ENCODE data around the gene ZNF850.
"Not testable (repeated sequence)": the region's sequence is repeated elsewhere in the genome, so short reads cannot be mapped to it uniquely, and the experiment has no call there.

ZNF850 gene

DNA sequence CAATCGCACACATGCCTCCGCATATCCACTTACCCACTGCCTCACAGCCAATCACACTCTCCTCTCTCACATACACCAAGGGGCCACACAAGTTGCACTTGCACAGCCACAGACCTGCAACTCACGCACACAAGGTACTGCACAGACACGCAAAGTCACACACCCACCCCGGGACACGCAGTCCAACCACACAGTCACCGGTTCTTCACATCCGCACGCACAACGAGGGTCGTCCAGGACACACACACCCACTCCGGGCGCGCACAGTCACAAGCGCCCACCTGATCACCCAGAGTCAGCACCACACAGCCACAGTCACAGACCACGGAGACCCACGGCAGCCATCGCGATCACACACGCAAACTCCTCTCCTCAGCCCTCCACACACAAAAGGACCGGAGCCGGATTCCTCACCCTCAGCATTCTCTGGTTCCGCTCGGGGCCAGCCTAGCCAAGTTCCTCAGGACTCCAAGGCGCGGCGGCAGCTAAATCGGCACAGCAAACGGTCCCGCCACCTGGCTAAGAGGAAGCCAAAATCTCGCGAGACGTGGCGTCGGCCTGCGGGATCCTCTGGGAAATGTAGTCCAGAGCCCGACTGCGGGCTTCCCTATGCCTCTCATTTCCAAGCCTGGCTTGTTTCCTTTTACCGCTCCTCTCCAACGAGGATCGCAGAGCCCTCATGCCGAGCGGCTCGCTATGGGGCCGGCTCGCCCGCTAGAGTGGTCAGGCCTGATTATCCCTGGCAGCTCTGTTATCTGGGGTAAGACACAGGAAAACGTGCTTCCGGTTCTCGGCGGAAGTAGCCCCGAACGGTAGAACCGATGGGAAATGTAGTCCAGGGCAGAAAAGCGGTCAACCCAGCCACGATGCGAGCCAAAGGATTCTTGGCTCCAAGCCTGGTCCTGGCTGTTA, at the start of gene ZNF850:
Gene ZNF850, minus strand, starts transcription at position 497 of the 912 bp plus-strand sequence. CDS start 10,201 bp downstream, outside the sequence.
- peak; percentile 94 for DNase-seq (ENCODE audit: low spot score)

DNA sequence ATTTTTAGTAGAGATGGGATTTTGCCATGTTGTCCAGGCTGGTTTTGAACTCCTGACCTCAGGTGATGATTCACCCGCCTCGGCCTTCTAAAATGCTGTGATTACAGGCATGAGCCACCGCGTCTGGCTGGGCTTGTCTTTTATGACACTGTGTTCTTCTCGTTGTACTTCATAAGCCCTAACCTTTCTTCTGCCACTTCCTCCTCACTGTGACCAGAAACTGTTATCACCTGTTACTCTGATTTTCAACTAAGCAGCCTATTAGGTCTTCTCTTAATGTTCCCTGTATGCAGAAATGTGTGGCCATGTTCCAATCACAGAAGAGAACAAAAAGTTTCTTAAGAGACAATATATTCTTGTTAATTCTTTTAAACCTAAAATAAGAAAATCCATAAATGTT, 49.2 kb upstream of the ZNF850 start:
- DNase-seq (ENCODE audit: low spot score), result no peak

GRCh38 chr19:36819130-36819630, 46.6 kb upstream of the ZNF850 start:
- no peak for DNase-seq (ENCODE audit: low spot score)

- no peak for DNase-seq (ENCODE audit: low spot score)
These were observed 34.4 kb upstream of the ZNF850 start for GRCh38 chr19:36807029-36807428.

DNA sequence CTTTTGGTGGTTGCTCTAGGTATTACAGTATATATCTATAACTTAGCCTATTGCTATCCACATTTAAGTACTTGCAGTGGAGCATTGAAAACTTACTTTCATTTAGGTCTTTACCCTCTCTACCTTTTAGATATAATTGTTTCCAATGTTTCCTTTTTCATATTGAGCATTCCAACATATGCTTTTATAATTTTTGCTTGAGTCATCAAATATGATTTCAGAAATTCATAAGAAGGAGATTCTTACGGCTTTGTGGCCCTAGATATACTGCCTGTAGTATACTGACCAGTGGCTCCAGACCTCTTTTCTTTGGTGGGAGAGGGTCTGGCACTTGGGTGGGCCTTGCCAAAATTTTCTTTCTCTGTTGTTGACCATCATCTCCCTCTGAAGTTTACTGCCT, 32.8 kb upstream of the ZNF850 start:
- DNase-seq (ENCODE audit: low spot score), result no peak

- DNase-seq (ENCODE audit: low spot score), result no peak
These were observed 25.1 kb upstream of the ZNF850 start for GRCh38 chr19:36797786-36798108.

DNA sequence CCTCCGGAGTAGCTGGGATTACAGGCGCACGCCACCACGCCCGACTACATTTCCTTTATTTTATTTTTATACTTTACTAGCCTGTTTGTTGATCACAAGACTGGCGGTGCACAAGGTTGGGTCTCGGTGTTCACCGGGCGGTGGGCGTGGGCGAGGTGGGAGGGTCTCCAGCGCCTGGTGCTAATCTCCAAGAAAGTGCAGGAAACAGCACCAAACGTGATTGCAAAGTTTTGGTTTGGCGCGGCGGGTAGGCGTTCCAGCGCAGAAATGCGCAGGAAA, 24.0 kb upstream of the ZNF850 start:
- DNase-seq (ENCODE audit: low spot score), result no peak

DNA sequence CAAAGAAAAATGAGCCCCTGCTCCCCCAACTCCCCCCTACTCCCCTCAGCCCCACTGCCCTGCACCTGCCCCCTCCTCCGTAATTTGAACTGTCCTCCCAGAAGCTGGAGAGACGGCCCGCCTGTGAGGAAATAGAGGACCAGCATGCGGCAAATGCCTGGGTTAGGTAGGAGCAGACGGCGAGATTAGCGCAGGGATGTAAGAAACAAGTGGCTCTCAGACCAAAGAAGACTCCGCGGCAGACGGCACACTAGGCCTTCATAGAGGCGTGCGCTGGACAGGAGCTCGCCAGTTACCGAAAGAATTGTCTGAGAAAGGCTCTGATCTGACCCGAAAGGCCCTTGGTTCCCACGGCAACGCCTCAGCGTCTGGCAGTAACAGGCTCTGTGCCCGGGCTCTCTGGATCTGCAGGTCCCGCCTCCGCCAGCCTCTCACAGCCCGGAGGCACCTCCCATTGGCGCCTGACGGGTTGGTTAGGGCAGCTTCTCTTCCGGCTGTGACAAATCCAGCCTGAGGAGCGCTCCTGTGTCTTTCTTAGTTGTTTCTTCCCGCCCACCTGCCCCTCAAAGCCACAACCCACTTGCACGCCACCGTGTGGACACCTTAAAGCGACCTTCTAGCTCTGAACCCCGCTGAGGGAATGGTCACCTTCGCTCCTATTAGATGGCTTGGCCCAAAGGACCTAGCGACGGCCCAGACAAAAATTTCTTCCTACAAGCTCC, 19.0 kb upstream of the ZNF850 start:
- DNase-seq (ENCODE audit: low spot score), result peak; percentile 0

- DNase-seq (ENCODE audit: low spot score), result no peak
These were observed 3.2 kb upstream of the ZNF850 start for GRCh38 chr19:36775768-36776167.

GRCh38 chr19:36773223-36773579, 594 bp upstream of the ZNF850 start:
- no peak for DNase-seq (ENCODE audit: low spot score)

DNA sequence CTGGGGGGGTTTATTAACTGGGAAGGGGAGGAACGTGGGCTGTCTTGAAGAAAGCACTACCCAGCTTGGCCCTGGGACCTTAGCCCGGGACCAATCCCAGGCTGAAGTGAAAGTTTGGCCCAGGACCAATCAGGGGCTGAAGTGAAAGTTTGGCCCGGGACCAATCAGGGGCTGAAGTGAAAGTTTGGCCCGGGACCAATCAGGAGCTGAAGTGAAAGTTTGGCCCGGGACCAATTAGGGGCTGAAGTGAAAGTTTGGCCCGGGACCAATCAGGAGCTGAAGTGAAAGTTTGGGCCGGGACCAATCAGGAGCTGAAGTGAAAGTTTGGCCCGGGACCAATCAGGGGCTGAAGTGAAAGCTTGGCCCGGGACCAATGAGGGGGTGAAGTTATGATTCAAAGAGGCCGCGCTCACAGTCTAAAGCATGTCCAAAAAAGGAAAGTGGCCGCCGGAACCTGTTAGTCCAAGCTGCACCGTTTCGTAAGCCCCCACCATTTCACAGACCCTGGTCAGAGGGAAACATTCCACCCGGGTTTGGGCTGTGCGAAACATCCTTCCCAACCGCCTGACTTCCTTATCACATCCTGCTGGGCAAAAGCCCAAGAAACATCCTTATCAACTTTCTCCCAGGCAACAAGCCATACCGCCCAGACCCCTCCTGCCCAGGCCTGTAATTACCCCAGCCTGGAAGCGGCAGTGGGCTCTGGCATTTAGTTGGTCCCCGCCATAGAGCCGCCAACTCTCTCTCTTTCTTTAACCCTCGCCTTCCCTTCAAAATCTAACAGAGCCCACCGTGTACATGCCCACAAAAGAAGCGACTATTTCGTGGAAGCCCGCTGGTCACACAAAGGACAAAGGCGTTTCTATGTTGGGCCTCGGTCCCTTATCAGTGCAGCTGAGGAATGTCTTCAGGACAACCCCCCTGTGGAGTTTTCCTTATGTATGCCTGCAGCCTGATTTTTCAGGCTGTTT, 1.1 kb downstream of the ZNF850 start:
- DNase-seq (ENCODE audit: low spot score), result peak; percentile 16

- no peak for DNase-seq (ENCODE audit: low spot score)
These were observed 22.4 kb downstream of the ZNF850 start for GRCh38 chr19:36750066-36750691.

- not testable (repeated sequence) for DNase-seq (ENCODE audit: low spot score)
These were observed 23.0 kb downstream of the ZNF850 start for GRCh38 chr19:36749613-36750012.

DNA sequence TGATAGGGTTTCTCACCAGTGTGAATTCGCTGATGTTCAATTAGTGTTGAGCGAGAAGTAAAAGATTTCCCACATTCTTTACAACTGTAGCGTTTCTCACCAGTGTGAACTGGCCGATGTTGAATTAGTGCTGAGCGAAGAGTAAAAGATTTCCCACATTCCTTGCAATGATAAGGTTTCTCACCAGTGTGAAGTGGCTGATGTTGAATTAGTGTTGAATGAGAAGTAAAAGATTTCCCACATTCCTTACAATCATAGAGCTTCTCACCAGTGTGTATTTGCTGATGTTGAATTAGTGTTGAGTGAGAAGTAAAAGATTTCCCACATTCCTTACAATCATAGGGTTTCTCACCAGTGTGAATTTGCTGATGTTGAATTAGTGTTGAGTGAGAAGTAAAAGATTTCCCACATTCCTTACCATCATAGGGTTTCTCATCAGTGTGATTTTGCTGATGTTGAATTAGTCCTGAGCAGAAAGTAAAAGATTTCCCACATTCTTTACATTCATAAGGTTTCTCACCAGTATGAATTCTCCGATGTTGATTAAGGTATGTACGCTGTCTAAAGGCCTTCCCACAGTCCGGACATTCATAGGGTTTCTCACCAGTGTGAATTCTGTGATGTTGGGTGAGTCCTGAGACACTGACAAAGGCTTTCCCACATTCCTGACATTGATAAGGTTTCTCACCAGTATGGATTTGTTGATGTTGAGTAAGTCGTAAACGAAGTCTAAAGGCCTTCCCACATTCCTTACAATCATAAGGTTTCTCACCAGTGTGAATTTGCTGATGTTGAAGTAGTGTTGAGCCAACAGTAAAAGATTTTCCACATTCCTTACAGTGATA, 24.0 kb downstream of the ZNF850 start:
- DNase-seq (ENCODE audit: low spot score), result no peak

- no peak for DNase-seq (ENCODE audit: low spot score)
These were observed 24.9 kb downstream of the ZNF850 start for GRCh38 chr19:36747750-36748149.

- no peak for DNase-seq (ENCODE audit: low spot score)
These were observed 26.7 kb downstream of the ZNF850 start for GRCh38 chr19:36745870-36746269.

DNA sequence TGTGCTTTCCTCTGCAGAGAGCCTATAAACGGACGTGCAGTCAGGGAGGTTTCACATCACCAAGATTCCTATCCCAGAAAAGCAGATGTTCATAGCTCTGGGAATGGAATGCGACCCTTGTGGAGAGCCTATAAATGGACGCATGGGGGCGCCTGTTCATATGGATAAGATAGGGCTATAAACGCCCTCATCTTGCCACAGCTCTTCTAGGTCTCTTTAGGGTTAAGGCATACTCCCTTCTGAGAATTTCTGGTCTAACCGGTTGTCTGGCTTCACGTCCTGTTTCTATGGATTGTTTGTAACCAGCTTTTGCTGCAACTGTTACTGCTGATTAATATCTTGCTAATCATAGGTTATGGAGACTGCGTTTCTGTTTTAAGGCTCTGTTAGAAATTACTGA, 36.4 kb downstream of the ZNF850 start:
- not testable (repeated sequence) for DNase-seq (ENCODE audit: low spot score)

- no peak for DNase-seq (ENCODE audit: low spot score)
These were observed 52.7 kb downstream of the ZNF850 start for GRCh38 chr19:36719687-36720556.

DNA sequence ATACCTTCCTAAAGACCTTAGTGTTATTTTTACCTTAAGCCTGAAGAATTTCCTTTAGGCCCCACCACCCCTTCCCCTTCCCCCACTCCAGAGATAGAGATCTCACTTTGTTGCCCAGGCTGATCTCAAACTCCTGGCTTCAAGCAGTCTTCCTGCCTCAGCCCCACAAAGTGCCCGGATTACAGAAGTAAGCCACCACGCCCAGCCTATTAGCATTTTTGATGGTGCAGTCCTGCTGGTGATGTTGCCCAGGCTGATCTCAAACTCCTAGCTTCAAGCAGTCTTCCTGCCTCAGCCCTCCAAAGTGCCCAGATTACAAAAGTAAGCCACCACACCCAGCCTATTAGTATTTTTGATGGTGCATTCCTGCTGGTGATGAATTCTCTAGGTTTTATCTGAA, 63.2 kb downstream of the ZNF850 start:
- DNase-seq (ENCODE audit: low spot score), result no peak

DNA sequence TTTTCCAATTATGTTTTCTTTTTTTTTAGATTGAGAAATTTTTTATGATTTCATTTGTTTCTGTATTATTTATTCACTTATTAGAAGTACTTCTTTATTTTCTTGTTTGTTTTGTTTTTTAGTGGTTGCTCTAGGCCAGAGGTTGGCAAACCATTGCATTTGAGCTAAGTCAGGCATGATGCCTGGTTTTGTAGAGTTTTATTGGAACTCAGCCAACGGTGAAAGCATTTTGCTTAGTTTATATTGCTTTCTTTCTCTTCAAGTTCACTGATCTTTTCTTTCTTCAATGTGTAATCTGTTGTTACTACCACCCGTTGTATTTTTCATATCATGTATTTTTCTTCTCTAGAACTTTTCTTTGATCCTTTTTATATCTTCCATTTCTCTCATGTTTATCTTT, 65.5 kb downstream of the ZNF850 start:
- no peak for DNase-seq (ENCODE audit: low spot score)

Measured in CD4-positive, alpha-beta T cell treated with Interleukin-2 at 100 ng/mL for 4 hours (primary cell).